Measurements from ENCODE around the gene SMYD5. TPM values are rescaled to one million over a fixed set of nuclear protein-coding genes. Genes with fewer than 3 reads are reported as not detected.

The SMYD5 gene
- polyA plus RNA-seq, 3 donors, result 30.5 to 43.6 (median 38.1) TPM

DNA sequence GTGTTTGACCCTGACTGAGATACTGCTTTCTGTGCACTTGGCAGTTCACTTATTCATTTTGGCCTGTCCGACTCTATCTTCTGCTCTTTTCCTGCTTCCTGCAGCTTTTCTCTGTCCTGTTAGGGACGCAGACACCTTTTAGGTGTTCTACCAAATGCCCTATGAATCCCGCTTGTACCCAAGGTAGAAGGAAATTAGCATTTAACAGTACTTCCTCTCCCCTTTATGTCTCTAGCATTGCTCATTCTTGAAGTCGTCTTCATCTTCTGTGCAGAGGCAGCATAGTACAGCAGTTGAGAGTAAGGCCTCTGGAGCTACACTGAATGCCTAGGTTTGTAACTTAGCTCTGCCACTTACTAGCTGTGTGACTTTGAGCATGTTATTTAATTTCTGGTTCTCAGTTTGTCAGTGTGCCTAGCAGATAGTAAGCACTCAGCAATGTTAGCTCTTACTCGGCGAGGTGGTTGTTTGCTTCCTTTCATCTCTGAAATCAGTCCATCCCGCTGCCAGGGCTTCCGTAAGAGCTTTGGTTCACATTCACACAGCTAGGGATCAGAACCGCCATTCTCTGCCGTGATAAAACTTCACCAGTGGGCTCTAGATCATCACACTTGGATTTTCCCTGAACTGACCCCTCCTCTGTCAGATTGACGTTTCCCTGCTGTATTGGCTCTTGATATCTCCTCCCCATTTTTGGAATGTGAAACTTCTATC lies 21.4 kb downstream of the SMYD5 start:
- no peak for DNase-seq

DNA sequence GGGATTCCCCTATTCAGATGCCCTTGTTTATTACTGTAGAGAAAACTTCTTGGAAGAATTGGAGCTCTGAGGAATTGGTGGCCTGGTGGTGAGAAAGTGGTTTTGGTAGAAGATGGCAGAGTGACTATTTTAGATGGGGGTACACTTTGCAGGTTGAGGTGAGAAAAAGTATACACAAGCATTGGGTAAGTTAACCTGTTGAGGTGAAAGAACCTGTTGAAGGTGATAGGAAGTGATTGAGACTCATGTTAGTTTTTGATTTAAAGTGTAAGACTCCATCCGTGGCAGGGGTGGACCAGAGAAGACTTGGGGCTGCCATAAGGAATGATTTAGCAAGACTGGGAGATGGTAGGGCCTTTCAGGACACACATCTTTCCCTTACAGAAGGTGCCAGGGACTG lies 23.1 kb downstream of the SMYD5 start:
- DNase-seq, result no peak

DNA sequence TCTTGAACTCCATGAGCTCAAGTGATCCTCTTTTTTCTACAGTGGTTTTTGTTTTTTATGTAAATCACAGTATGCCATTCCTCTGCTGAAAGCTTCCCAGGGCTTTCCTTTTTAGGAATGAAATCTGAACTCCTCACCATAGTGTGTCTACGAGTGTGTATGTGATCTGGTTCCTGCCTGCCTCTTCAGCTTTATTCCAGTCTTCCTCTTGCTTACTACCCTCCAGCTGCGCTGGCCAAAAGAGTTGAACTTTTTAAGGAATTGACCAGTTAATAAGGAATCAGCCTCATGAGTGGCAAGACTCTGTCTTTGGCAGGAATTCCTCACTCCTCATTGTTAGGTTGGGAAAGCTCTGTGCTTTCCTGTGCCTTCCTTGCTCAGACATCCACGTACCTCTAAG lies 24.1 kb downstream of the SMYD5 start:
- DNase-seq, result no peak

DNA sequence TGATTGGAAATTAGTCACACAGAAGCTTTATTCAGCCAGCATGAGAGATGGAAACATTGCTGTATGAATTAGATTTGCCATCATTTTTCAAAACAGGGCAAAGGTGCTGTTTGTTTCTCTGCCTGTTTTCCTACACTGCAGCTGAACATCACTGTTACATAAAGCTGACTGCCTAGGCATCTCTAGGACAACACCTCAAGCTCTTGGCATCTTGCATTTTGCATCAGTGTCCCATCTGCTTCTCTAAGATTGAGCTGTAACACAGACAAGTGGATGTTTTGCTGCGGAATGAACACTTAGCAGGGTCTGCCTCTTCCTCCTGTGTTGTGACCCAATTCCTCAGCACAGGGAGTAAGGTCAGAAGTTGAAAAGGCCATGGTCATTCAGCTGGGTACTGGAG lies 24.9 kb downstream of the SMYD5 start:
- no peak for DNase-seq

DNA sequence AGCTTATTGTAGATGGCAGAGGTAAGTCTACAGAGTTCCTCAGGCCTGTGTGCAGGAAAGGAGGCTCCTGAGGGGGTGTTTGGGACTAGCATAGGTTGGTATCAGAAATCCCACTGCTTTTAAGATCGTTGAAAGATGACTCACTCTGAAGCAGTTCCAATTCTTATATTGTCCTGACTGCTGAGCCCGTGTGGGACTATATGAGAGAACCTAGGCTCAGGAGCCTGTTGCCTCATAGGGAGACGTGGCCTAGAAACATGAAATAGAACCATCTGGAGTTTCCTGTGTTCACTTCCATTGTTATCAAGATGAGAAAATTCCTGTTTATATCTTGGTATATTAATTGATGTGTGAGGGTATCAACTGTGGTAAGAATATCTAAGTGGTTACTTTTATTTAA lies 25.7 kb downstream of the SMYD5 start:
- no peak for DNase-seq

DNA sequence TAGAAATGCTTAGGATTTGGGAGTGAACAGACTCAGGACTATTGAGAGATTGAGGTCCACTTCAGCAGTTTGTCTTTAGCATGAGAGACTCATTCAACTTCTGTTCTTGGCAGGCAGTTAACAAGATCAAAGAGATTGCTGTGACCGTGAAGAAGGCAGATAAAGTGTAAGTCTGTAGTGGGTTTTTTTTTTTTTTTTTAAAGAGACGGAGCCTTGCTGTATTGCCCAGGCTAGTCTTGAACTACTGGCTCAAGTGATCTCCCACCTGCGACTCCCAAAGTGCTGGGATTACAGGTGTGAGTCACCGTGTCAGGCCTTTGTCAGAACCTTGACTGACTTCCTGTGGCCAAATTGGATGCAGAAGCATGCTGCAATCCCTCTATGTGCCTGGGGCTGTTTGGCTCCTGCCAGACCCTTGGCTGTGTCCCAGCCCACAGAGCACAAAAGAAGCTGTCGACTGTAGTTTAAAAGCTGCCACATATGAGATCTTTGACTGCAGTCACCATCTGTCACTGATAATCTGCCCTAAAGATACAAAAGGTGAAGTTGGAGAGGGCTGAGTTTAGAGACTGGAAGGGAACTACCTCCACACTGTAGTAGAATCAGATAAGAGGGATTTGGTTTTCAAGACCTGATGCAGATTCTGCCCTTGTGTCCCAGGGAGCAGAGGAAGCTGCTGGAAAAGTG lies 30.0 kb downstream of the SMYD5 start:
- no peak for DNase-seq

DNA sequence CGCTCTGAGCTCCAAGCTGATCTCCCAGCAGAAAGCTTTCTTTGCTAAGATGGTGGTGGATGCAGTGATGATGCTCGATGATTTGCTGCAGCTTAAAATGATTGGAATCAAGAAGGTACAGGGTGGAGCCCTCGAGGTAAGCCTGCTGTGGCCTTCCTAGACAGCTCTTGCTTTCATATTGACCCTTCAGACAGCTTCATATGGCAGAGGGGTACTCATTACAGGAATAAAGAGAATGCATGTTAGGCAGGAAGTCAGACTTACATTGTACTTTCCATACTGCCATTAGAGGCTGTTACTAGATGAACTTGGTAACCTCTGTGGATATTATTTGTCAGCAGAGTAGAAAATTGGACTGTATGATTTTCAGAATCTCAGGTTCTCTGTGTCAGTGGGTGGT lies 30.5 kb downstream of the SMYD5 start:
- no peak for DNase-seq

DNA sequence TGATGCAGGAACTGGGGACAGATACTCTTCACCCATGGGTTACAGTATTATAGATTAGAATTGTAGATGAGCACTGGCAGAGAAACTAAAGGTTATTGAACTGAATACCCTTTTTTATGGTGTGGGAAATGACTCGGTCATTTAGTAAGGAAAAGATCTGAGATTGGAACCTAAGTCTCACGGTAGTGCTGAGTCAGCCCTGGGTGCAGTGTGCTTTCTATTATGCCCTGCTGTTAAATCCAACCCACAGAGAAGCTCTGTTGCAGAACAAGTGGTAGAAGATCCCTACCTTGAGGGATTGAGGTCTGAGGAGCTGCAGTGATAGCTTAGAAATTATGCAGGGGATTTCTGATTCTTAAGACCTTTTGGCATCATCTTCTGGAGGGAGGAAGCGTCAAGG lies 32.8 kb downstream of the SMYD5 start:
- DNase-seq, result no peak

DNA sequence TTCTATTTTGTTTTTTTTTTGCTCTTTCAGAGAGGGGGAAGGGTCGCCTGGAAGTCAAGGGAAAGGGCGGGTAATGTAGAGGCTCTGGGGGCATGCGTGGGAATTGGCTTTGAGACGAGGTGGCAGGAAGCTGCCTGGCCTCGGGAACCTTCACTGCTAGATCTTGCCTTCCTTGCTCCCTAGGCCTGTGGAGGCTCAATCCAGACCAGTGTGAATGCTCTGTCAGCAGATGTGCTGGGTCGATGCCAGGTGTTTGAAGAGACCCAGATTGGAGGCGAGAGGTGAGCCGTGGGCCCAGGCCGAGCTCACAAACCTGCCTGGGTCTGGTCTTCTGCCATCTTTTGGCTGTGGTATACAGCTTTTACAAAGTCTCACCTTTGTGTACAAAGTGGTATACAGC lies 35.6 kb downstream of the SMYD5 start:
- DNase-seq, result no peak

DNA sequence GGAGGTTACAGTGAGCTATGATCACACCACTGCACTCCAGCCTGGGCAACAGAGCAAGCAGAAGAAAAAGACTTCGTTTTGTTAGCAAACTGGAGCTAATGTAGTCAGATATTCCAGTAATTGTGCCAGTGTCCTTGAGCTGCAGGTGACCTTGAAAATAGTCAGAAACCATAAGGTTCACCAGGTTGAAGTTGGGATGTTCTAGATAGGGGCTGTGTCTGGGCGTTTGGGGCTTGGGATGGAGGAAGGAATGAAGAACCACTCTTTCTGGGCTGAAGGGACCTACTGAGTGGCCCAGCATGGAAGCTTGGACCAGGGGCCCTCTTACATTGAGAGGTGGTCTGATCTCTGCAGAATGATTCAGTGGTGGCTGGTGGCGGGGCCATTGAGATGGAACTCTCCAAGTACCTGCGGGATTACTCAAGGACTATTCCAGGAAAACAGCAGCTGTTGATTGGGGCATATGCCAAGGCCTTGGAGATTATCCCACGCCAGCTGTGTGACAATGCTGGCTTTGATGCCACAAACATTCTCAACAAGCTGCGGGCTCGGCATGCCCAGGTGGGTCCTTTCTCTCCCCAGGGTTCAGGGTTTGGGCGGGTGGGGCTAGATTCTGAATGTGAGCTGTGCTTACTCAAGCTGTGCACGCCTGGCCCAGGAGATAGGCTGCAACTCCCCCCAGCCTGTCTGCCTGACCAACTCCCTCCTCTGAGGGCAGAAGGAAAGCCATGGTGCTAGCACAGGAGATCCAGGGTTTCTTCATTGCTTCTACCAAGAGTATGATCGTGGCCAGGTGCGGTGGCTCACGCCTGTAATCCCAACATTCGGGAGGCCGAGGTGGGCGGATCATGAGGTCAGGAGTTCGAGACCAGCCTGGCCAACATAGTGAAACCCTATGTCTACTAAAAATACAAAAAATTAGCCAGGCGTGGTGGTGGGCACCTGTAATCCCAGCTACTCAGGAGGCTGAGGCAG lies 37.1 kb downstream of the SMYD5 start:
- no peak for DNase-seq

DNA sequence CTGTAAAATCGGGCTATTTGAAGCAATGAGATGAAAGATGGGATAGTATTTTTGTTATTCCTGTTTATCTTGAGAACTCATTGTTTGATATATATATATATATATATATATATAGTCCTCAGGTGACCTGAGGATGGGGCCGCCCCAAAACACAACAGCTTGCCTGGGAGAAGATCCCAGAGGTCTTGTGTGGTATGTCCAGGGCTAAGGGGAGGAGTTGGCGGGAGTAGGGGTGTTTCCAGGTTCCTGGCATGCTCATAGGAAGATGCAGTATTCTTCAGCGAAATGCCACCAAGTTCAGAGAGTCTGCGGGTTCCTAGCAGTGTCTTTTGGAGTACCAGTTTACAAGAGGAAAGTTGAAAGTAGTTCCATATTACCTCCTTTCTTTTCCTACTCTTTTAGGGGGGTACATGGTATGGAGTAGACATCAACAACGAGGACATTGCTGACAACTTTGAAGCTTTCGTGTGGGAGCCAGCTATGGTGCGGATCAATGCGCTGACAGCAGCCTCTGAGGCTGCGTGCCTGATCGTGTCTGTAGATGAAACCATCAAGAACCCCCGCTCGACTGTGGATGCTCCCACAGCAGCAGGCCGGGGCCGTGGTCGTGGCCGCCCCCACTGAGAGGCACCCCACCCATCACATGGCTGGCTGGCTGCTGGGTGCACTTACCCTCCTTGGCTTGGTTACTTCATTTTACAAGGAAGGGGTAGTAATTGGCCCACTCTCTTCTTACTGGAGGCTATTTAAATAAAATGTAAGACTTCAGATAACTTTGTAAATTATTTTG lies 38.4 kb downstream of the SMYD5 start:
- DNase-seq, result no peak

DNA sequence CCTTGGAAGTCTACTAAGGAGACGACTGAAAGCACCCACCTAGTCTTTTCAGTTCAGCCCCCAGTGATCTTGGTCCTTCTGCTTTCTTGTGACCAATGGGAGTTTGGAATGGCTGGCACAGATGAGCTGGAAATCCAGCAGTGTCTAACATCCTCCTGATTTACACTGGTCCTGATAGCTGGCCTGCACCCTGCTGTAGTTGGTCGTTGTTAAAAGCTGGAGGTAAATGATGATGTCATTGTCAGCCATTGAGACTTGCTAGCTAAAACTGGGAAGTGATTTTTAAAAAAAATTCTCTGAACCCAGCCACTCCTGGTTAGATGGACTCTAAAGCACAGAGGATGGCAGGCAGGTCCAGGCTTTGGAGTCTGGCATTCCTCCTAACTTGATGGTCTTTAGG lies 39.4 kb downstream of the SMYD5 start:
- no peak for DNase-seq

DNA sequence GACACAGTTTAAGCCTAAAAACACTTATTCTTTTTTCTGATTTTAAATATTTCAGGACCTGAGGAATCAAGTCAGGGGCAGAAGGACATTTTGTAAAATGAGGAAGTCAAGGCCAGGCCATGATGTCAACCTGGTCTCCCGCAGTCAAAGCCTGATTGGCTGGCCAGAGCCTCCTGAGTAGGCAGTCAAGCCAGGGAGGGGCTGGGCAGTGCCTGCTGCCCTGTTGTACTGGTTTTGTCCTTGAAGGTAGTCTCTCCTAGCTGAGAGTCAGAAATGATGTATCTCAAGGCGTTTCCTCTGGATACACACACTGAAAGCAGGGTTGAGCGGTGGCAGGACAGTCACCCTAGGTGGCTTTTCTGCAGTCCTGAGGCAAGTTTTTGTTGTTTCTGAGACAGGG lies 39.9 kb downstream of the SMYD5 start:
- no peak for DNase-seq

DNA sequence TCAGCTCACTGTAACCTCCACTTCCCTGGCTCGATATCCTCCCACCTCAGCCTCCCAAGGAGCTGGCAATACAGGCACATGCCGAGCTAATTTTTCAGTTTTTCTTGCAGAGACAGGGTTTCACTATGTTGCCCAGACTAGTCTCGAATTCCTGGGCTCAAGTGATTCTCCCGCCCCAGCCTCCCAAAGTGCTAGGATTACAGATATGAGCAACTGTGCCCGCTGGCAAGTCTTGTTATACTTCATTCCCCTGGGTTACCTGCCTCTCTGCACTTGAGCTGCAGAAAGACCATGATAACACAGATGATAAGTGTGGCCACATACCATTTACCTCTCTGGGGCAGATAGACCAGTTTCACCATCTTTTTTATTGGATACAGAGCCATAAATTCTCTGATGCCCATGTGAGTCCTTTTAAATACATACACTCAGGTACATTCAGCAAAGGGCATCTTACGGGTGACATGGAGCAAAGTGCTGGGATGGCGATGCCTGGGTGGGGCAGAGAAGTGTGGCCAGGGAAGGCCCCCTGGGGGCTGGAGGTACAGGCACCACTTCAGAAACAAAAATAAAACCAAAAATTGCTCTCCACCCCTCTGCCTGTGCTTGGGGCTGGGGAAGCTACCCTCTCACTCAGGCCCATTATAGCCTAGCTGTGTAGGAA lies 40.4 kb downstream of the SMYD5 start:
- no peak for DNase-seq

DNA sequence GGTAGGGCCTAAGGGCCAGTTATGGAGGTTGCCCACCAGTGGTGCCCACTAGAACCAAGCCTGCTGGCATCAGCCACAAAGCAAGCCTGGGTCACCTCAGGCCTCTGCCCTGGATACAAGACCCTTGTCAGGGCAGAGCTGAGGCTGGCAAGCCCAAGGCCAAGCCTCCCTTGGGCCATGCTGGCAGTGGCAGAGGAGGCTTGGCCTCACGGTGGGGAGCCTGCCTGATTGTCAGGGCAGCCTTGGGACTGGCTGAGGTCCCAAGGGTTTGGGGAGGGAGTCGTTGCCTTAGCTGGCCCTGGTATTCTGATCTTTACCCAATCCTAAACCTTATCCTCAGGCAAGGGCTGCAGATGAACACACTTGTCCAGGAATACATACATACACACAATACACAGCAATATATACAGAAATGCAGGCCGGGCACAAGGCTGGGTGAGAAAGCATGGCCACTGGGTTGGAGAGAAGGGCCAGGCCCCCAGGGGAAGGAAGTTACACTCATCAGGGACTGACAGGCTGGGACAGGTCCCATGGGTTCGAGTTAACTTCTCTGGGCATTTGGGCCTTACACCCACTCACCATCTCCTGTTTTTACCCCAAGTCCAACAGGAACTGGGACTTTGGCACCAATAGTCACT lies 41.1 kb downstream of the SMYD5 start:
- no peak for DNase-seq

DNA sequence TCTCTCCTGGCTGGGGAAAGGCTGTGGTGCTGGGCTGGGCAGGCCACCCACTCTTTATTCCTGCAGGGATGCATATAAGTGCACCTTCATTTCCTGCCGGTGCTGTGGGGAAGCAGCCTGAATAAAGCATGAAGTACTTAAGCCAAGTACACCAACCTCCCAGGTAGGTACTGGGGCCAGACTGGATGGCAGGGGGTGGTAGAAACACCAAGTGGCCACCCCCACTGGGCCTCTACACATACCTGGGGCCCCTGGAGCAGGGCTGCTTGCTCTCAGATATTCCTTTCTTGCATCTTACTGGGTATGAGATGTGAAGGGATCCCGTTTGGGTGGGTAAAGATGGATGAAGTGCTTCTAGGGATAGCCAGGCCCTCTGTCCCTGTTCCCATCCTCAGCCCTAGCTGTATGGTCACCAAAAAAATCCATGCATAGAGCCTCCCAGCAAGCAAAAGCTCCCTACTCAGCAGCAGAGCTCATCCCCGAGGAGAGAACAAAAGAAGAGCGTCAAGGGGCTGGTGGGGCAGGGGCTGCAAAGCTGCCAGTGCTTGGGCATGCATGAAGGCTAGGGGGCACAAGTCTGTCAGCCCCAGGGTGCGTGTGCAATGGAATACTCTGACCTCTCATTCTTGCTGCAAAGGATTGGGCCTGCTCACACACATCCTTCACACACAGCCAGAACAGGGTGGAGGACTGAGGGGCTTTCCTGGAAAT lies 42.0 kb downstream of the SMYD5 start:
- no peak for DNase-seq

DNA sequence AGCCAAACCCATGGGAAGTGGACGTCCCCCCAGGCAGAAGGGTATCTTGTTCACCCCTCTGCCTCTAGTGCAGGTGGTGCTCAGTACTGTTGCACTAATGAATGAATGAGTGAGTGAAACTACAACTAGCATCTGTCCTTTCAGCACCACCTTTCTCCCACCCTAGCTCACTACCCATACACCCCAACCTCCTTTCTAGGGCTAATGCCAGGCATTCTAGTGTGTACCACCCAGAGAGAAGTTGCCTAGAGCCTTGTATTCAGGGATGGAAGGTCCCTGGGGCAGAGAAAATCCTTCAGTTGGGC lies 42.5 kb downstream of the SMYD5 start:
- no peak for DNase-seq

DNA sequence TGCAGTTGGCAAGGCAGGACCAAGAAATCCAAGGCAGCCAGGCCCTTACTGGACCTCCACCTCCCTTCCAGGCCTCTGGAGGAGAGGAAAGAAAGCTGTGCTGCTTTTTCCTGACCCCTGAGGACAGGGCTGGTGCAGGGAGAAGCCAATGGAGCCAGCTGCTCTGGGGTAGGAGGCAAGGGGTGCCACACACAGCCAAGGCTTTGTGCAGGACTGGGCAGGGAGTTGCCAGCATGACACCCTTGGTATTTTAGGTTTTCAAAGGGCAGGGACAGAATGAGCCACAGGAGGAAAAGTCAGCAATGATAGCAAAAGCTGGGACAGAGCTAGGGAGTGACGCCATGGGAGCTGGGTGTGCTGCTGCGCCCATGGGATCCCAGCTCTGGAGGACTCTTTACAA lies 43.0 kb downstream of the SMYD5 start:
- no peak for DNase-seq

DNA sequence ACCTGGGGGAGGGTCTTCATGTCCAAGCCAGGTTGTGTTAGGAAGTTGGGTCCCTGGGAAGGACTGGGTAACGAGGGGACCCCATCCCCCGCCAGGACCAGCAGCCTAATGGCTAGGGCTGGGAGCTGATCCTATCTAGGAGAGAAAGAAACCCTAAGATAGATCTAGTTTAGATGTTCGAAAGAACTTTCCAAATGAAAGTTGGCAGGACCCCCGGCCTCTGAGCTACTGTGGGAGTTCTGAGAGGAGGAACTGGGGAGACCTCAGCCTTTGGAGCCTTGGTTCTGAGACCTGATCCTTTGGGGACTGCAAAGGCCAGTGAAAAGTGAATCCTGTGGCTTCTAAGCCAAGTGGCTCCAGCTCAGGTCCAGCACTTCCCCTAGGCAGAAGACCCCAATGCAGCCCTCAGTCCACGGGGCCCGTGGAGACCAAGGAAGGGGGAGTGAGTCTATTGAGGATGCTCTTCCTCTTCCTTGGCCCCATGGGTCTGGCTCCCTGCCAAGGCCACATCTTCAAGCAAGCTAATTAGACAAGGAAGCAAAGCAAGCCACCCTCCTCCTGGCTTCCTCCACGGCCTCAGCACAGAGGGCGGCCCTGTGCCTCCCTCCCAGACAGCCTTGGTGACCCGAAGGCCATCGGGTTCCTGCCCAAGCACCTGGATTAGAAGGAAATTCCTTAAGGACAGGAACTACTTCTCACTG lies 43.5 kb downstream of the SMYD5 start:
- DNase-seq, result no peak
